NT2/D1 (cell line): ENCODE results near the gene SSU72.

Source experiments
- YY1 ChIP-seq: IDR thresholded peaks from 2 replicates; pipeline ENCODE4 v1.6.1; 2011; ENCODE audit not compliant: insufficient read length, insufficient read depth
- ZNF274 ChIP-seq: IDR thresholded peaks from 2 replicates; pipeline ENCODE4 v1.6.1; 2011; ENCODE audit warnings: mild to moderate bottlenecking, low read depth, low read length

DNA sequence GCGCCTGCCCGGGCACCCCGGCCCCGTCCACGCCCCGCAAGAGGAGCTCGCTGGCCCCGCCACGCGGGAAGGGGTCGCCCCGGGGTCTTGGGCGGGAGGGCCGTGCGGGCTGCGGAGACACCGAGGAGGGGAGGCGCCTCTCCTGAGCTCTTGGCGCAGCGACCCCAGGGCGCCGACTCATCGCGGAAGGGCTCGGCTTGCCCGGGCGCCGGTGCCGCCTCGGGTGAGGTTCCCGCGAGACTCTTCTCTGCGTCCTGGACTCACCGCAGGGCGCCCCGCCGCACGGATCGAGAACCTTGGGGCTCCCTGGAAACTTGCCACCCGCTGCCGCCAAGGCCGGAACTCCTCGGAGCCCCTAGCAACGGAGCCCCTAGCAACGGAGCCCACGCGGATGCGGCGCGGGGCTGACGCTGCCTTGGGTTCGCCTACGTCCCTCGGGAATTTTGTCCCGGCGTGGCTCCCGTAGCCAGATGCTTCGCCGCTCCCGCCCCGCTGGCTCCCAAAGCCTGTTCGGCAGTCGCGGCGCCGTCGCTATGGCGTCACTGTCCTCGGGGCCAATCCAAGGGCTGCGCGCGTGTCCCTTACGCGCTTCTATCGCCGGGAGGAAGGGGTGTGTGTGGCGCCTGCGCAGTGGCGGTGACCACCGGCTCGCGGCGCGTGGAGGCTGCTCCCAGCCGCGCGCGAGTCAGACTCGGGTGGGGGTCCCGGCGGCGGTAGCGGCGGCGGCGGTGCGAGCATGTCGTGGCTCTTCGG lies 63.0 kb downstream of the SSU72 start, which contains the start of gene ATAD3A:
- no peak for TF ChIP-seq ZNF274
- no peak for TF ChIP-seq YY1
